ENCODE measurements around the gene AKAP6.

AKAP6 gene

GRCh38 chr14:32630701-32631100 lies 301.6 kb downstream of the AKAP6 start:
- DNase-seq, result no peak

DNA sequence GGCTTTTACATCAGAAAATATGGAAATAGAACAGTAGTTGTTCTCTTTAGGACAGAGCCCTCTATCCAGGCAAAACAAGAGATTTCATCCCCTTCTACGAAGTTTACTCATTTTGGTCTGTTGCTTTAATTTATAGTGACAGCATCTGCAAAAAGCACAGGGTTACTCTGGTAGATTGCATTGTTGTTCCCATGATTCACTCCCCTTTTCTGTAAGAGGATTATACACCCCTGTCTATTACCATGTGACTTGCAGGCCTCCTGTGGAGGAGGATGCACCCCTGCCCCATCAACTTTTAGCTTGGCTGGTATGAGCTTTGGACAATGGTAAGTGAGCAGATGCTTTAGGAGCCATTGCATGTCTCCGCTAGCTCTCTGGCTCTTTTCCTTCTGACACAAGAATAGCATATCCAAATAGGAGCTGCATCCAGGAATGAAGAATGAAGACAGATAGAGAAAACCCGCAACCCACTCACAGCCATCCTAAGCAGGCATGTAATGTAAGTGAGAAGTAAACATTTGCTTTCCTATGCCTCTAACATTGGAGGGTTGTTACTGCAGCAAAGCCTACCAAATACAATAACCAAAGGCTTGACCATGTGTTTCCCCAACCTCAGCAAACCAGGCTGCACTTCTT lies 304.2 kb downstream of the AKAP6 start:
- no peak for DNase-seq

DNA sequence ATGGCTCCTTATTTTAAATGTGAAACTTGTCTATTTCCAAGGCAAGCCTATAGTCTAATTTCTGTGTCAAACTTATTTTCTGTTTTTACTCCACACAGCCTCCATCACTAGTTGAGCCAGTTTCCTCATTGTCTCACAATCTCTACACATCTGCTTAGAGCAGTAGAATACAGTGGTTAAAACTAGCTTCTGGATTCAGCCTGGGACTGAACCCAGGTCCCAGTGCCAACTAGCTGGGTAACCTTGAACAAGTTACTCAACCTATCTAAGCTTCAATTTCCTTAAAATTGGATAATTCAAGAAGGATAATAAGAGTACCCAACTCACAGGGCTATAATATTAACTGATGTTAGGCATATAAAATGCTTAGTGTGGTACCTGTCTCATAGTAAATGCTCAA lies 304.8 kb downstream of the AKAP6 start:
- no peak for DNase-seq

- no peak for DNase-seq
These were observed 306.1 kb downstream of the AKAP6 start for GRCh38 chr14:32635061-32635719.

DNA sequence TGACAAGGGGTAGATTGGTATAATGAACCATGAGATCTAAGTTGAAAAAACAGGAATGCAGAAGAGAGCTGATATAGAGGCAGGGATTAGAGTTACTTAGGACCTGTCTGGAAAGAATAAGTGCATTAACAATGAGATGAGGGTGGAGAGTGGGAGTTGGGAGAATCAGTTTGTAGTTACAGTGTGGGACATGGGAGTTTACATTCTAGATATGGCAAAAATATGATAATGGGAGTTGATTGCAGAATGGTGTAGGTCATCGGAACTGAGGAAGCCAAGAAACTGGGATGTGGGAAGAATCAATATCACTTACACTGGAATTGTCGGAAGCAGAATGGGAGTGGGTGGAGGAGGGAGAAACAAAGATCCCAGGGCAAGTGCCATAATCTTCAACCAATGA lies 308.5 kb downstream of the AKAP6 start:
- DNase-seq, result no peak

GRCh38 chr14:32639208-32639607 lies 310.1 kb downstream of the AKAP6 start:
- DNase-seq, result no peak

DNA sequence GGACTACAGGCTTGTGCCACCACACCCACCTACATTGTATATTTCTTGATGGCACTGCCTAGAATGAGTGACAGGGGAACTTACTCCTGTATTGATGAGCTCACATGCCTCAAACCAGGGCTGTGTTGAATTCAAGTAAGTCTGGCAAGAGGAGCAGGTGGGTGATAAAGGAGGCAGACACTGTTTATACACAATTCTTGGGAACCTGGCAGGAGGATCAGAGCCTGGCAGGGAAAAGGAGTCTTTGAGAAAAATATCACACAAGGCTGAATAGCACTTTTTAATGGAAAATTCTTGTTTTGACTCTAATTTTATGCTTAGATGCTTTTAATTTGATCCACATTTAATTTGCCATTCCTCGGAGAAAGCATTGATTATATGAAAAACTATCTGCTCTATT lies 316.5 kb downstream of the AKAP6 start:
- no peak for DNase-seq

DNA sequence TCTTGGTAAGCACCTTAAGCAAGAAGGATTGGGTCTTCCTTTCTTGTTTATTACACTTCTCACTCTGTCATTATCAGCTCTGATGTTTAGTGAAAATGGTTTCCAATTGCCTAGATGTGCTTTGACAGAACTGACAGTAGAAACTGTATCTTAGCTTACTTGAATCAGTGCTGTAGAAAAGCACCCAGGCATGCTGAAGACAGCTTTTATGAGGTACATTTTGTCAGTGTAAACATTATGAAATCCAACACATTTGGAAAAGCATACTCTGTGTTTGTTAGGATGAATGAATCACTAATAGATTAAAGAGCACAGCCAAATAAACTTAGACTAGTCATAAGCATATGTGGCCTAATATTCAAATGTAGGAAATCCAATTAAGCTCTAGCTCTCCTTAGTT lies 319.3 kb downstream of the AKAP6 start:
- DNase-seq, result no peak

- no peak for DNase-seq
These were observed 320.9 kb downstream of the AKAP6 start for GRCh38 chr14:32650030-32650429.

DNA sequence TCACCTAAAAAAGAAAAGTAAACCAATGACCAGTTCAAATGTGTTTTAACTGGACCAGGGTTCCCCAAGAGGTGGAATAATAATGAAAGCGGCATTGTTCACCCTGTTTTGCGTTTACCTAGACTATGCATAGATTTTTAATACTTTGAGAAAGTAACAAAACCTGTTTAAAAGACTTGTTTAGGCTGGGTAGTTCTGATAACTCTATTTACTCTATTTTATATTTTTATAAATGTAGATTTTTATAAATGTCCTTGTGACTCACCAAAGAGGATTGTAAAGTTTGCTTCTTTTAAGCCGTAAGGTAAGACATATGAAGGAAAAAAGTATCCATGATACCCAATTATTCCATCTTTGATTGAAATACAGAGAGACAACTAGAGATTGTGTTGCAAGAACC lies 321.6 kb downstream of the AKAP6 start:
- no peak for DNase-seq

- DNase-seq, result no peak
These were observed 325.0 kb downstream of the AKAP6 start for GRCh38 chr14:32654106-32654505.

- no peak for DNase-seq
These were observed 327.5 kb downstream of the AKAP6 start for GRCh38 chr14:32656601-32657000.

DNA sequence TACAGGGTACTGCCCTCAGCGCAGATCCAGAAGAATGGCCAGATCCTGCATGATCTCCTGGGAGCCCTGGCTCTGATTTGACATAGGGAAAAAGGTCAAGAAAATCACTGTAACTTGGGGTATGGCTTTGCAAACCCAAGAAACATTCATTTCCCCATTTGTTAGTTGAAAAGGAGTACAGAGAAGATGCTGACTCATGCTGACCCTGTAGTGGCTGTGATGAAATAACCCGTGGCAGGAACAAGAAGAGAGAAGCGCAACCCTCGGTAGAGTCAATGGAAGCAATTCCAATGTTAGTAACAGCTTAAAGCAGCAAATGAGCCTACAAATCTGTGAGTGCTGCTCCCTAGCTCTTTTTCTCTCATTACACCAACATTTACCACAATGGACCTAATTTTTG lies 328.0 kb downstream of the AKAP6 start:
- DNase-seq, result no peak

GRCh38 chr14:32661216-32661615 lies 332.1 kb downstream of the AKAP6 start:
- DNase-seq, result no peak

DNA sequence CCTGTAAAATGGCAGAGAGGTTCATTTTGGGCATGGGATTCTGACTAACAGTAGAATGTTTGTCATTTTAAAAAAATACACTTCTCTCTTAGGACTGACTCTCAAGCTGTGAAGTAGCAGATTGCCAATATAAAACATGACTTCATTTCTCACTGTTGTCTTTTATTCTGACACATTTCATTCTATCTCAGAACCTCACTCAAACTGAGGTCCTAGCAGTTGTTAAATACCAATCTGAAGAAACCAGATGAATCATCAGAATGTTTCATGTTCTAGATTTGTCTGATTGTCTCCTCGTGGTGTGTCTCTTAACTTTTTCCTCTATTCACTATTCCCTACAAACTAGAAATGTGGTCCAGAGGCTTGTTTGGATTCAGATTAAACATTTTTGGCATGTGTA lies 333.1 kb downstream of the AKAP6 start:
- DNase-seq, result no peak

GRCh38 chr14:32666308-32666707 lies 337.2 kb downstream of the AKAP6 start:
- no peak for DNase-seq

GRCh38 chr14:32667287-32667686 lies 338.2 kb downstream of the AKAP6 start:
- no peak for DNase-seq

GRCh38 chr14:32667791-32668190 lies 338.7 kb downstream of the AKAP6 start:
- DNase-seq, result no peak

DNA sequence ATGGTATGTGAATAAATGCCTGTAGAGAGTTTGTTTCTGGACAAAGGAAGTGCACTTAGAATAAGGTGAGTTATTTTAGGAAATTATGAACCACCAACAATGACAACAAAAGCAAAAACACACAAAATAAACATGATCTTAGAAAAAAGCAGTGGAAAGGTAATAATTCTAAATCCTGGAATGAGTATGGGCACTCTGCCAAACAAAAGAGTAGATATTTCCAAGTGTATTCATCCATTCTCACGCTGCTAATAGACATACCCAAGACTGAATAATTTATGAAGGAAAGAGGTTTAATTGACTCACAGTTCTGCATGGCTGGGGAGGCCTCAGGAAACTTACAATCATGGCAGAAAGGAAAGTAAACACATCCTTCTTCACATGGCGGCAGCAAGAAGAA lies 340.3 kb downstream of the AKAP6 start:
- no peak for DNase-seq

DNA sequence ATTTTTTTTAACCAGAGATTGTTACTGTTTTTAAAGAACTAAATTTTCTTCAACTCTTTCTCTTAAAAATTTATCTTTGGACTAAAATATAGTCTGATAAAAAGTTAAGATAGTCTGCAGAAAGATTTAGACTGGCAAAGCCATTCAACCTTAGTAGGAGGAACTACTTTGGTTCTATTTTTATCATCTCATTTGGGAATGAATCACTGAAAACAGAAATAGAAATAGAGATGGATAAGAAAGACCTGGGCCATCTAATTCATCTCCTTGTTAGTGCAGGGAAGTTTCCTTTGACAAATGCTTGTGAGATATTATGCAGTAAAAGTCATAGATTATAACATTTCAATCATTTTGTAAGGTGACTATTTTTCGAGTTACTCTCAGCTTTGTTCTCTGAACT lies 346.3 kb downstream of the AKAP6 start:
- no peak for DNase-seq

- no peak for DNase-seq
These were observed 348.2 kb downstream of the AKAP6 start for GRCh38 chr14:32677129-32677780.

DNA sequence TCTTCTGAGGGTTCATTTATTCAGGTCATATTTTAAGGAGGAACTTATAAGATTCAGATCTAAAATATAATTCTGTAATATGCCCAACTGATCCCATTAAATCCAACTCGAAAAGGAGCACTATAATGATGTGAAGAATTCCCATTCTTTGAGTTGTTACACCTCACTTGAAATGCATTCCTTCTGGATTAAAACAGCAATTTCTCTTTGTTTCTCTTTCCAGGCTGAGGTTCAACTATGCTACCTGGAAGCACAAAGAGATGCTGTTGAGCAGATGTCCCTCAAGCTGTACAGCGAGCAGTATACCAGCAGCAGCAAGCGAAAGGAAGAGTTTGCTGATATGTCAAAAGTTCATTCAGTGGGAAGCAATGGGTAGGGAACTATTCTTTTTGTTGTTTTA lies 349.0 kb downstream of the AKAP6 start:
- DNase-seq, result no peak

- DNase-seq, result no peak
These were observed 351.0 kb downstream of the AKAP6 start for GRCh38 chr14:32679927-32680612.

- DNase-seq, result no peak
These were observed 352.5 kb downstream of the AKAP6 start for GRCh38 chr14:32681598-32681997.
